Activated T-helper 1 cell treated with anti-CD3 and anti-CD28 coated beads, Interleukin-12 subunit alpha, Interleukin-12 subunit beta, Interleukin-2, Interleukin-4 antibody, amounts not matched to agents 30 ng/mL and 10 ng/mL and 1 ng/mL, durations not matched to agents 14 hours and 24 hours and 36 hours (primary cell): ENCODE measurements around the gene VPS72. TPM values are rescaled to one million over a fixed set of nuclear protein-coding genes. Genes with fewer than 3 reads are reported as not detected.
"Not testable (repeated sequence)": the region's sequence is repeated elsewhere in the genome, so short reads cannot be mapped to it uniquely, and the experiment has no call there.

Experiments
- DNase-seq: peaks from one replicate; pipeline ENCODE4 v3.0.0; 2021; ENCODE audit warnings: low spot score
- H3K27ac Mint-ChIP-seq: one replicate; pipeline ENCODE4 v1.8.0; 2021; ENCODE audit warnings: mild to moderate bottlenecking, mixed read lengths
- H3K27me3 Mint-ChIP-seq: one replicate; pipeline ENCODE4 v1.8.0; 2022; ENCODE audit warnings: mild to moderate bottlenecking, moderate library complexity, mixed read lengths; ENCODE audit not compliant: insufficient read depth
- H3K36me3 Mint-ChIP-seq: one replicate; pipeline ENCODE4 v1.8.0; 2021; ENCODE audit warnings: low read depth, mixed read lengths
- H3K4me1 Mint-ChIP-seq: one replicate; pipeline ENCODE4 v1.8.0; 2021; ENCODE audit warnings: low read depth, mixed read lengths
- H3K4me3 Mint-ChIP-seq: one replicate; pipeline ENCODE4 v1.8.0; 2021; ENCODE audit warnings: mild to moderate bottlenecking, moderate library complexity, mixed read lengths
- H3K9me3 Mint-ChIP-seq: one replicate; pipeline ENCODE4 v1.8.0; 2021; ENCODE audit warnings: mixed read lengths
- intact Hi-C: fragments of 100-400 bp; cut with micrococcal nuclease; formaldehyde crosslinking; loops from one replicate; pipeline ENCODE4 v1.15.1; 2024
- total RNA-seq: library from RNA; stranded (reverse); gene quantifications from 2 replicates; pipeline ENCODE4 v1.2.3, GENCODE V29; 2022

Gene VPS72
- 90.0 and 96.4 TPM in 2 replicates for total RNA-seq

- no peaks in the 10 kb centered on the region for H3K9me3 Mint-ChIP-seq
- intact Hi-C loops, result loop anchor here (1.0 to 2.0 kb wide), 3 partner anchors 8 to 91 kb away; partner anchors contain the start of genes PIP5K1A and SCNM1
- H3K4me3 Mint-ChIP-seq, result peak within 1 kb of the TSS; percentile 99
- peaks cover 7% of the 10 kb centered on the region for H3K27me3 Mint-ChIP-seq
- H3K36me3 Mint-ChIP-seq, result peaks cover 19% of the 10 kb centered on the region
- peaks cover 36% of the 10 kb centered on the region for H3K4me1 Mint-ChIP-seq
- peak; percentile 83 for DNase-seq
- peak within 1 kb of the TSS; percentile 97 for H3K27ac Mint-ChIP-seq
Measured at GRCh38 chr1:151189637-151190445, at the start of gene VPS72. TSS of gene VPS72 (minus strand) at chr1:151190197. CDS start at chr1:151190121, 76 bp downstream.

- Mint-ChIP-seq H3K4me1 (peaks cover 10% of the 10 kb centered on the region), H3K36me3 (peaks cover 57% of the 10 kb centered on the region), H3K9me3 (no peaks in the 10 kb centered on the region), H3K27ac (peak overlapping the region; percentile 2), H3K4me3 (no peak overlapping the region), H3K27me3 (no peaks in the 10 kb centered on the region)
- intact Hi-C loops, result no loop called here
- no peak for DNase-seq
Measured at GRCh38 chr1:151238467-151238739, 48.4 kb upstream of the VPS72 start.

GRCh38 chr1:151237678-151238466 is 47.9 kb upstream of the VPS72 start:
- no peak overlapping the region for H3K4me3 Mint-ChIP-seq
- H3K4me1 Mint-ChIP-seq, result peaks cover 10% of the 10 kb centered on the region
- no peak for DNase-seq
- H3K36me3 Mint-ChIP-seq, result peaks cover 53% of the 10 kb centered on the region
- no peaks in the 10 kb centered on the region for H3K9me3 Mint-ChIP-seq
- peak overlapping the region; percentile 56 for H3K27ac Mint-ChIP-seq
- H3K27me3 Mint-ChIP-seq, result no peaks in the 10 kb centered on the region
- intact Hi-C loops, result loop anchor here (1.0 kb wide), 1 partner anchor 7 kb away; no protein-coding TSS in a partner anchor

GRCh38 chr1:151235235-151235634 is 45.2 kb upstream of the VPS72 start:
- DNase-seq, result no peak
- Mint-ChIP-seq H3K9me3 (no peaks in the 10 kb centered on the region), H3K4me3 (no peak overlapping the region), H3K36me3 (peaks cover 57% of the 10 kb centered on the region), H3K27ac (no peak overlapping the region), H3K4me1 (peaks cover 10% of the 10 kb centered on the region), H3K27me3 (no peaks in the 10 kb centered on the region)
- intact Hi-C loops, result no loop called here

- Mint-ChIP-seq H3K27me3 (no peaks in the 10 kb centered on the region), H3K27ac (no peak overlapping the region), H3K4me1 (peaks cover 14% of the 10 kb centered on the region), H3K9me3 (no peaks in the 10 kb centered on the region), H3K4me3 (no peak overlapping the region), H3K36me3 (peaks cover 19% of the 10 kb centered on the region)
- no peak for DNase-seq
- intact Hi-C loops, result no loop called here
Measured at GRCh38 chr1:151222130-151222529, 32.1 kb upstream of the VPS72 start.

GRCh38 chr1:151221616-151222015 is 31.6 kb upstream of the VPS72 start:
- Mint-ChIP-seq H3K9me3 (no peaks in the 10 kb centered on the region), H3K4me3 (no peak overlapping the region), H3K27ac (no peak overlapping the region), H3K36me3 (peaks cover 17% of the 10 kb centered on the region), H3K4me1 (peaks cover 14% of the 10 kb centered on the region), H3K27me3 (no peaks in the 10 kb centered on the region)
- no peak for DNase-seq
- intact Hi-C loops, result no loop called here

- H3K9me3 Mint-ChIP-seq, result no peaks in the 10 kb centered on the region
- H3K4me3 Mint-ChIP-seq, result no peak overlapping the region
- peak overlapping the region; percentile 55 for H3K27ac Mint-ChIP-seq
- H3K36me3 Mint-ChIP-seq, result peaks cover 27% of the 10 kb centered on the region
- DNase-seq, result no peak
- H3K27me3 Mint-ChIP-seq, result no peaks in the 10 kb centered on the region
- peaks cover 26% of the 10 kb centered on the region for H3K4me1 Mint-ChIP-seq
- intact Hi-C loops, result no loop called here
Measured at GRCh38 chr1:151213560-151213959, 23.6 kb upstream of the VPS72 start.

GRCh38 chr1:151211972-151212705 is 22.1 kb upstream of the VPS72 start:
- Mint-ChIP-seq H3K27ac (peak overlapping the region; percentile 90), H3K4me3 (peak overlapping the region; percentile 69), H3K27me3 (no peaks in the 10 kb centered on the region), H3K9me3 (no peaks in the 10 kb centered on the region), H3K36me3 (peaks cover 29% of the 10 kb centered on the region), H3K4me1 (peaks cover 26% of the 10 kb centered on the region)
- intact Hi-C loops, result loop anchor here (1.0 kb wide), 1 partner anchor 14 kb away; the partner anchor contains the start of gene PIP5K1A
- DNase-seq, result no peak

- peak overlapping the region; percentile 30 for H3K4me3 Mint-ChIP-seq
- intact Hi-C loops, result no loop called here
Measured at GRCh38 chr1:151210830-151211229, 20.8 kb upstream of the VPS72 start.

GRCh38 chr1:151205381-151205965 is 15.5 kb upstream of the VPS72 start:
- H3K36me3 Mint-ChIP-seq, result peaks cover 27% of the 10 kb centered on the region
- H3K4me3 Mint-ChIP-seq, DNase-seq, H3K27ac Mint-ChIP-seq, H3K9me3 Mint-ChIP-seq, H3K27me3 Mint-ChIP-seq, intact Hi-C loops: not testable (repeated sequence)
- H3K4me1 Mint-ChIP-seq, result peaks cover 18% of the 10 kb centered on the region

More at GRCh38 chr1:151210830-151211229, 20.8 kb upstream of the VPS72 start:
- DNase-seq, result no peak
- H3K4me1 Mint-ChIP-seq, result peaks cover 31% of the 10 kb centered on the region
- H3K9me3 Mint-ChIP-seq, result no peaks in the 10 kb centered on the region
- H3K27ac Mint-ChIP-seq, result peak overlapping the region; percentile 68
- H3K36me3 Mint-ChIP-seq, result peaks cover 33% of the 10 kb centered on the region
- no peaks in the 10 kb centered on the region for H3K27me3 Mint-ChIP-seq

GRCh38 chr1:151199873-151200581 is 10.0 kb upstream of the VPS72 start:
- intact Hi-C loops, result loop anchor here (2.0 kb wide), 1 partner anchor 43 kb away; the partner anchor contains the start of gene TNFAIP8L2
- Mint-ChIP-seq H3K27me3 (peaks cover 2% of the 10 kb centered on the region), H3K4me1 (peaks cover 42% of the 10 kb centered on the region), H3K27ac (peak overlapping the region; percentile 94), H3K9me3 (no peaks in the 10 kb centered on the region), H3K4me3 (peak overlapping the region; percentile 94), H3K36me3 (peaks cover 20% of the 10 kb centered on the region)
- no peak for DNase-seq
